BE2C (cell line): ENCODE data around the gene SETDB1.

Experiments
- DNase-seq: peaks from one replicate; pipeline ENCODE4 v3.0.0-alpha.2; 2020
- H3K27me3 ChIP-seq: fragments of 250-450 bp; sonication (Bioruptor Pico); 2 replicates; pipeline ENCODE4 v1.5.1; 2020; ENCODE audit warnings: mild to moderate bottlenecking
- H3K36me3 ChIP-seq: fragments of 250-450 bp; sonication (Bioruptor Pico); 2 replicates; pipeline ENCODE4 v1.5.1; 2020; ENCODE audit warnings: mild to moderate bottlenecking
- H3K4me1 ChIP-seq: fragments of 250-450 bp; sonication (Bioruptor Pico); 2 replicates; pipeline ENCODE4 v1.5.1; 2020
- H3K4me3 ChIP-seq: 2 replicates; pipeline ENCODE4 v1.5.1; 2011; ENCODE audit warnings: low read depth, low read length
- H3K9me3 ChIP-seq: fragments of 250-450 bp; sonication (Bioruptor Pico); 2 replicates; pipeline ENCODE4 v1.5.1; 2020
- CTCF ChIP-seq: IDR thresholded peaks from 2 replicates; pipeline ENCODE4 v1.5.1; 2012; ENCODE audit warnings: mild to moderate bottlenecking, low read depth, low read length

SETDB1 gene

GRCh38 chr1:150997949-150998348 lies 71.8 kb downstream of the SETDB1 start:
- no peaks in the 10 kb centered on the region; the same call in 1 of the 2 replicates for H3K4me1 ChIP-seq

GRCh38 chr1:150999051-150999674 lies 73.0 kb downstream of the SETDB1 start:
- no peak for TF ChIP-seq CTCF

More at GRCh38 chr1:150997949-150998348, 71.8 kb downstream of the SETDB1 start:
- DNase-seq: no peak
- no peak overlapping the region for H3K4me3 ChIP-seq
- no peaks in the 10 kb centered on the region; the same call in none of the 2 replicates for H3K36me3 ChIP-seq
- H3K27me3 ChIP-seq: no peaks in the 10 kb centered on the region
- H3K9me3 ChIP-seq: no peaks in the 10 kb centered on the region
- TF ChIP-seq CTCF: no peak

GRCh38 chr1:150999926-151000325 lies 73.8 kb downstream of the SETDB1 start:
- no peaks in the 10 kb centered on the region; the same call in none of the 2 replicates for H3K36me3 ChIP-seq
- H3K9me3 ChIP-seq: no peaks in the 10 kb centered on the region
- no peaks in the 10 kb centered on the region for H3K27me3 ChIP-seq
- H3K4me1 ChIP-seq: no peaks in the 10 kb centered on the region; the same call in 1 of the 2 replicates
- TF ChIP-seq CTCF: no peak
- no peak for DNase-seq
- H3K4me3 ChIP-seq: no peak overlapping the region

More at GRCh38 chr1:150999051-150999674, 73.0 kb downstream of the SETDB1 start:
- no peaks in the 10 kb centered on the region; the same call in 1 of the 2 replicates for H3K4me1 ChIP-seq
- DNase-seq: no peak
- no peaks in the 10 kb centered on the region for H3K27me3 ChIP-seq
- no peak overlapping the region for H3K4me3 ChIP-seq
- H3K36me3 ChIP-seq: no peaks in the 10 kb centered on the region; the same call in none of the 2 replicates
- H3K9me3 ChIP-seq: no peaks in the 10 kb centered on the region

- no peaks in the 10 kb centered on the region; the same call in 1 of the 2 replicates for H3K4me1 ChIP-seq
- H3K27me3 ChIP-seq: no peaks in the 10 kb centered on the region
- H3K36me3 ChIP-seq: no peaks in the 10 kb centered on the region; the same call in none of the 2 replicates
- no peak for TF ChIP-seq CTCF
- no peaks in the 10 kb centered on the region for H3K9me3 ChIP-seq
- no peak for DNase-seq
- no peak overlapping the region for H3K4me3 ChIP-seq
Measured at GRCh38 chr1:151000408-151000807, 74.2 kb downstream of the SETDB1 start.

- no peaks in the 10 kb centered on the region for H3K27me3 ChIP-seq
- no peak for TF ChIP-seq CTCF
- no peak for DNase-seq
- H3K4me1 ChIP-seq: no peaks in the 10 kb centered on the region
- H3K9me3 ChIP-seq: no peaks in the 10 kb centered on the region
- H3K4me3 ChIP-seq: no peak overlapping the region
- H3K36me3 ChIP-seq: no peaks in the 10 kb centered on the region; the same call in none of the 2 replicates
Measured at GRCh38 chr1:151001602-151002001, 75.4 kb downstream of the SETDB1 start.

GRCh38 chr1:151002051-151002450 lies 75.9 kb downstream of the SETDB1 start:
- Histone ChIP-seq H3K4me1 (no peaks in the 10 kb centered on the region), H3K36me3 (no peaks in the 10 kb centered on the region; the same call in none of the 2 replicates), H3K27me3 (no peaks in the 10 kb centered on the region), H3K4me3 (no peak overlapping the region), H3K9me3 (no peaks in the 10 kb centered on the region)
- TF ChIP-seq CTCF: no peak
- no peak for DNase-seq
